ENCODE data around the gene HYDIN.
"Not testable (repeated sequence)": the region's sequence is repeated elsewhere in the genome, so short reads cannot be mapped to it uniquely, and the experiment has no call there.

- TF ChIP-seq ESRRG (CRISPR knock-in tag; IDR thresholded peaks at IDR 0.05); ARNTL (CRISPR knock-in tag; IDR thresholded peaks at IDR 0.05; ENCODE audit: borderline replicate concordance, low read depth); CSRNP3 (CRISPR knock-in tag; IDR thresholded peaks at IDR 0.05); CREB5 (CRISPR knock-in tag; IDR thresholded peaks at IDR 0.05; ENCODE audit: low read depth); PATZ1 (CRISPR knock-in tag; IDR thresholded peaks at IDR 0.05; ENCODE audit: borderline replicate concordance); ZNF8 (CRISPR knock-in tag; IDR thresholded peaks at IDR 0.05); POU6F1 (CRISPR knock-in tag; IDR thresholded peaks at IDR 0.05; ENCODE audit: borderline replicate concordance, low read depth); OSR1 (CRISPR knock-in tag; IDR thresholded peaks at IDR 0.05); PPARA (CRISPR knock-in tag; IDR thresholded peaks at IDR 0.05; ENCODE audit: borderline replicate concordance); ZNF565 (CRISPR knock-in tag; conservative IDR thresholded peaks at IDR 0.05; ENCODE audit: low read depth); ZFP3 (CRISPR knock-in tag; IDR thresholded peaks at IDR 0.05): not testable (repeated sequence)
Observed at GRCh38 chr16:70992511-70992910, 238.0 kb downstream of the HYDIN start.

Data from SK-N-SH treated with all-trans-retinoic acid at 6 μM for 48 hours (cell line).